GM21447 (cell line): Measurements from ENCODE around the gene POP4.
"Not testable (repeated sequence)": the region's sequence is repeated elsewhere in the genome, so short reads cannot be mapped to it uniquely, and the experiment has no call there.

ENCODE experiments used
- ATAC-seq: cut with Tn5 transposase; IDR thresholded peaks from one replicate; pipeline ENCODE4 v1.9.1; 2021; ENCODE audit not compliant: unreplicated experiment

The POP4 gene

DNA sequence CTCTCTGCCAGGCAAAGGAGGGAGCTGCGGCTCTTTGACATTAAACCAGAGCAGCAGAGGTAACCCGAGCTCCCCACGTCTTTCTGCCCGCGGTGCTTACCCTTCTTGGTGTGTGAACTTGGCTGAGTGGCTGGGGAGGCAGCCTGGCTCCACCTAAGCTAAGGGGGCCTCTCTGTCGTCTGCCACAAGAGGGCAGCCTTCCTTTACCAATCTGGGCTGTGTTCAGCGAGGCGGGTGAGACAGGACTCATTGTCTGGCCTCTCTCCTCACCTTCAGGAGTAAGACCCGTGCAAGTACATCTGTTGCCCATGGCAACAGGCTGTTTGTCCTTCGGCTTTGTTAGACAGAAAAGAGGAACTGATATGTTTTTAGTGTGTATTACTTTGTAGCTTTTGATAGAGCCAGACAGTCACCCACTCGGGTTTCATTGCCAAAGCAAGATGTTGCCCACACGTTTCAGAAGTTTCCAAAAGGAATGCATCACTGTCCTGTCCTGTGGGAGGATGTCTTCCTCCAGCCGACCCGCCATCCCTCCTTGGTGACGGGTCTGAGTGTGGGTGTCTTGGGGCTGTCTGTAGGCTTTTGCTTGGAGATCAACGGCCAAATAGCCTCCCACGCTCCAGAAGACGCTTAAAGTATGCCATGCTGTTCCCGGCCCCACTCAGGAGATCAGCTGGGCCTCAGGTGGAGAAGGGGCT is 4.6 kb downstream of the POP4 start:
- ATAC-seq: peak; percentile 54

DNA sequence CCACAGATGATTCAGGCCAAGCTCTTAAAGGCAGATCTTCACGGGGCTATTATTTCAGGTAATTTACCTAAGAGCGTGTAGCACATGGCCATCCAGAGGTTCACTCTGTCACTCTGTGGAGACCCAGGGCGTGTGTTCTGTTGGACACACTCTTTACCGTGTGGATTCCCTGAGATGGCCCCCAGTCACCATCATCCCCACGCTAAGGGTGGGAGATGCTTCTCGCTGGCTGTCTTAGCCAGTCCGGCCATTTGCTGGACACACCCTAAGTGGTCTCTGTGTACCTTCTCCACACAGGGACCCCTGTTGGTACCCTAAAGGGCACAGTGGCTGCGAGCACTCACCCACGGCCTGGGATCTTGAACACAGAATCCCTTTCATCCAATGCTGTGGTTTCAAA is 6.0 kb downstream of the POP4 start:
- ATAC-seq: no peak

DNA sequence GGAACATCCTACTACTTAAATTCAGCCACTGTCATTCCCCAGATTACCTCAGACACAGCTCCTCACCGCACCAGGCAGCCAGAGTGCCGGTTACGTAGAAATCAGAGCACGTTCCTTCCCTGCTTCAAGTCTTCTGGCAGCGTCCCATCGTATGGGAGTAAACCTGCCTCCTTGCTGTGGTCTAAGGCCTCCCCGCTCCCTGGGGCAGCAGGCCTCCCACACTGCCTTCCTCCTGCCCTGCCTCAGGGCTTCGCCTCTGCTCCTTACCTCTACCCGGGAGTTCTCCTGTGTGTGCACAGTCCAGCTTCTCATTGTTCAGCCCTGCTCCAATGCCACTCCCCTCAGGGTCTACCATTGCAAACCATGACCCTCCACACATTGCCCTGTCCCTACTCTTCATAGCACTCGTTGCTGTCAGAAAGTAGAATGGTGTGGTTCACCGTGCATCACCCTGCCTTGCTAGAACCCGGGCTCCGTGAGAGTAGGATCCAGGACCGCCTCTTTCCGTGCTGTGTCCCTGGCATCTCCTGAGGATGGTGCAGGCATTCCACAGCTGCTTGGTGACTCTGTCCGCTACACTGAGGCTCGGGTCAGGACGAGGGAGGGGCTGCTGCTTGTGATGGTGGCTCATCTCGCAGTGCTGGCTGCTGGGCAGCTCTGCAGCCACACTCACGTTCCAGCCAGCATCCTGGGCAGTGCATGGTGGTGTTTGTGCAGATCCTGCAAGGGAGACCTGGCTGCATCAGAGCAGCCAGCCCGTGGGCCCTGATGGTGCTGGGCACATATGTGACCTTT is 6.9 kb downstream of the POP4 start:
- no peak for ATAC-seq

DNA sequence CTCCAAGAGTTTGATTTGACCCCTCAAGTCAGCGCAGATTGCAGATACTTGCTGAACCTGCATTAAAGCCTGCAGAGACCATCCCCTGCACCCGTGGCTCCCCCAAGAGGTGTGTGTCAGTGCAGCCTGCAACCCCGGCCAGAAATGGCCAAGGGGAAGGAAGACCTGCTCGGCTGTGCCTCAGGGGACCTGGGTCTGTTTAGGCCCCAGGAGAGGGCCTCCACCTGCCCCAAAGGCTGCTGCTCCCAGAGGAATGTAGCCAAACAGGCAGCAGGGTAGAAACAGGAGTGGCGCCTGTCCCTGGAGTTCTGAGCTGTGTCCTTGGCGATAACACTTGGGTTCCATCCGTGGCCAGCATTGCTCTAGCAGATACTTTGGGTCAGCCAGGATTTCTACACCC is 8.0 kb downstream of the POP4 start:
- ATAC-seq: no peak

DNA sequence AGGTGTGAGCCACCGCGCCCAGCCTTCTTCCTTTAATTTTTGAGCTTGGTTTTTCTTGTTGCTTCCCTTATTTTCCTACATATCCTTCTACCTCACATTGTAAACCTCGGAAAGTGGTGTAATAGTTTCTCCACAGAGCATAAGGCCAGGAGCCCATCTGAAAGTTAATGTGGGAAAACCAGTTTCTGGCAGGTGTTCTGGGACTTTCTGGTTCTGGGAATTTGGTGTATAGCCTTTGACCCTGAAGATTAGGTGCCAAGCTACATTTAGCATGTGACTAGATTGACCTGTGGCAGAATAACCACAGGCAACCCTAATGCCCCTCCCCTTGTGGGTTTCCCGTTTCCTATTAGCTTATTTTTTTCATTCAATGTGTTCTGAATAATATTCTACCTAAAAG is 8.7 kb downstream of the POP4 start:
- no peak for ATAC-seq

DNA sequence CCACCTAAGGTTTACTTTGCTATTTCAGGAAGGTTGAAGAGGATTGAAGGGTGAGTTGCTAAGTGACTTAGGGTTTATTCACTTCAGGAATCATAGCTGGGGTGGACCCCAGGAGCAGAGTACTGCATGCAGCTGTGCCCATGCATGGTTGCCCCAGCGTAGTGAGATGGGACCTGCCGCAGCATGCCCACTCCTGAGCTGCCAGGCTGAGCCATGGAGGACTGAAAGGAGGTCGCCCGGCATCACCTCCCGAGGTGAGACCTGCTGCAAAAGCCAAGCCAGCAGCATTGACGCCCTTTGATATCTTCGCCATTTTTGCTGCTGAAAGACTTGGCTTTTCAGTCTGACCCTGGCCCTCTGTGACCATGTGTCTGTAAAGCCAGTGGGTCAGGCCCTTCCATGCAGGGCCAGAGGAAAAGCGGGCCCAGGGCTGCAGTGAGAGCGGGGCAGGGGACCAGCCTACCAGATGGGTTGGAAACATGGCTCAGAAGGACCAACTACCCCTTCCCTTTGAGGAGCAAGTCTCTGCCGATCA is 9.9 kb downstream of the POP4 start:
- ATAC-seq: no peak

DNA sequence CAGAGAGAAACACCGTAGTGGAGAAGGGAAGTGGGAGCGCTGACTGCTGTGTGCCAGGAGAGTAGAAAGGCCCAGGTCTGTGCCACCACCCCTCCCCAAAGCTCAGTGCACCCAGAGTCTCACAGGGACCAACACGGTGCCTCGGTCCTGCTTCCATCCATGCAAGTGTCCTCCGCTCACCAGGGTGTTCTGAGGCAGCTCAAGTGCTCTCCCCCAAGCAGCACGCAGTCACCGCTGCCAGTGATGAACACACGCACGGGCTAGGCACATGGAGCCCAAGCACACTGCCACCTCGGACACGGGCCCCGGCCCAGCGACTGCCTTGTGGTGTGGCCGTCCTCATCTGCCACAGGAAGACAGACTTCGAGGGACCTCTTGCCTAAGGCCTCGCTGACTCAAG is 10.5 kb downstream of the POP4 start:
- no peak for ATAC-seq

DNA sequence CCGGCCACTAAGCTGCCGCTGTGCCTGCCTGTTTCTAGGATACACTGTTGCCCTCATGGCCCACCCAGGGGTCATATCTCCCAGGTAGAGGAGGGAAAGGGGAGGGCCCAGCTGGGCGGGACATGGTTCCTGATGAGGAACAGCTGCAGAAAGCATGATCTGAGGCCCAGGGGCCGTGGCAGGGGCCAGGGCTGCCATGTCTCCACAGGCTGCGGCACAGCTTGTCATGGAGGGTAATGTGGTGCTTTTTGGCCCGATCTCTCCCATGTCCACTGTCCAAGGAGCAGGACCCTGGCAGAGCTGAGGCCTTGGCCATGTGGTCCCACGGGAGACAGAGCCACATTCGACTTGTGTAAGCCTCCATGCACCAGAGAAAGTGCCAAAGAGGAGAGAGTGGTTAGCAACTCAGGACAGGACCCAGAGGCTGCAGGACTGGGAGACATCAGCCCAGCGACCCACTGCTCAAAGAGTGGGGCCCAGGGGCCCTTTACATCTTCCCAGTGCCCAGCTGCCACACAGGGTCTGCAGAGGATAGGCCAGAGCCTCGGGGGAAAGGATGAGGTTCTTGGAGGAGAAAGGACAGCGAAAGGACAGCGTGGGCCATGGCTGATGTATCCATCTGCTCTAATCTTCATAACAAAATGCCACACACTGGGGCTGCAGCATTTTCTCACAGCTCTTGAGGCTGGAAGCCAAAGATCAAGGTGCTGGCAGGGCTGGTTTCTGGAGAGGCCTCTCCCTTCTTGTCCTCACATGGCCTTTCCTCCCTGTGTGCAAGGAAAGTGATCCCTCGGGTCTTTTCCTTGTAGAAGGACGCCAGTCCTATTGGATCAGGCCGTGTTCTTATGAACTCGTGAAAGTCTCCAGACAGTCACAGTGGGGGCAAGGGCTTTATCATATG is 11.5 kb downstream of the POP4 start:
- no peak for ATAC-seq

DNA sequence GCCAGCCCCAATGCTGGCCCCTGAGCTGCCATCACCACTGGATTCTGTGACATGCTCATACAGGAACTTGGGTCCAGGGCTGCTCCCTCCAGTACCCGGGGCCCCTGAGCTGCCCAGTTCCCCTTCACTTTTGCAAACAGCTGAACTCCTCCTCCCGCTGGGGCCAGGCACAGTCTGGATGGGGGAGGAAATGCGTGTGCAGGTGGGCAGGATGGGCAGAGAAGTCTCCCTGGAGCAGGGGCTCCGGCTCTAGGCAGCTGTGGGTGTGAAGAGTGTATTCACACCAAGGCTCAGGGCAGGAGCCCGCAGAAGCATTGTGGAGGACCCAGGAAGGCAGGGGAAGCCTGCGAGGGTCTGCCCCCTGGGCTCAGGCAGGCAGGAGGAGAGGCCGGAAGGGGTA is 12.4 kb downstream of the POP4 start:
- ATAC-seq: no peak

DNA sequence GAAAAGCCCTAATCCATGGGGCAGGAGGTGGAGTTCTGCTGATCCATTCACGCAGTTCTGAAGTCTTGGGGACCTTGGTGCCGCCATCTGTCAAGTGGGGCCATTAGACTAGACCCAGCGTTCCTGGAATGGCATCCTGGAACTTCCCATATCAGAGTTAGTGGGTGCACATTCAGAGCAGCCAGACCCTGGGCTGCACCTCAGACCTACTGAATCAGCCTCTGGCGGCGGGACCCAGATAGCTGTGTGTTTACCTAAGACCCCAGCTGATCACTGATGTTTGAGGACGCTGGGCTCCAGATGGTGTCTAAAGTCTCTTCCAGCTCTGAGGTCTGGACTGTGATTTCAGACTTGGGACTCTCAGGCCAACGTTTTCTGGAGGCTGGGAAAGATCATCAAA is 12.8 kb downstream of the POP4 start:
- ATAC-seq: no peak

DNA sequence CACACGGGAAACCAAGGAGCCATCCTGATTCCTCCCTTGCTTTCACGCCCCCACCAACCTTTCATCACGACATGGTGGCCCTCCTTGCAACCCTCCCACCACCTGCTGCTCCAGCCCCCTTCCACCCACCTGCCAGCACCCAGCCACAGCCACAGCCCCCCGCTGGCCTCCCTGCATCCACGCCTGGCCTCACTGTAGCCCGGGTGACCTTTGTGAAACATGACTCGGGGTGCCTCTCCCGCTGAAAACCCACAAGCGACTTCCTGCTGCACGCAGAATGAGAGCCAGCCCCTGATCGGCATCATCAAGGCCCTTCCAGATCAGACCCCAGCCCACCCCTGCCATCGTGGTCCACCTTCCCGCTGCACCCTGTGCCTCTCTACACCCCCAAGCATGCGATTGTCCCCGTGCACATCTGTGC is 14.9 kb downstream of the POP4 start:
- peak; percentile 51 for ATAC-seq

DNA sequence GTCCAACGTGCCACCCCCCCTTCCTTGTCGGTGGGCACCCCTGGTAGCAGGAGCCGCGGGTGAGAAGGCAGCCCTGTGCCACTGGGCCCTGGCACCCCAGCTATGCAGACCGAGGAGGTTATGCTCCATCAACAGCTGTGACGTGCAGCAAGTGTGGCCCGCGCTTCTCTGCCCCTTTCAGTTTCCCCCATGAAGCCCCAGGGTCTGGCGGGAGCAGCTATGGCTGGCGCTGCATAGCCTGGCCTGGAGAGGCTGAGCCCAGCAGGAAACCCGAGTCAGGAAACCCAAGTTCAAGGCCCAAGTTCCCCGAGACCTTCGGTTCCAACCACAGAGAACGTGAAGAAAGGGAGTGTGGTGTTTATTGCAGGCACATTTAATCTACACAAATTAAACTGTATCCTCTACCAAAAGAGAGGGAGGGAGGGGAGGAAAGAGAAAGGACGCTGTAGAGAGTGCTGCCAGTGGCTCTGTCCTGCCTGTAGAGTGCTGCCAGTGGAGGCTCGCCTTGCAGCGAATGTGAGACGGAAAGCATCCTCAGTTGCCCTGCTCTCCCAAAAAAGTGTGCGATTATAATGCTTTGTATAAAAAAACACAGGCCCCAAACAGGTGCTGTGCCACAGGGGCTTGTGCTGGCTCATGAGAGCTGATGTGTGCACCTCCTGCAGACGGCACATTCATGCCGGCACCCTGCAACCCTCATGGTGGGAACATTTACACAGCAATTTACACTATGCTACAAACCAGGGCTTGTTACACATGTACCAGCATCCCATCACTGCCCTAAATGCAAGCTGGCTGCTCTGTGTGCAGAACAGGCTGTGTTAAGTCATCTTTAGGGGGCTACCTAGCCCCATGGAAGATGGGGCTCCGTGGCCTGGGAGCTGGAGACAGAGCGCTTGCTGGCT is 16.3 kb downstream of the POP4 start:
- ATAC-seq: peak; percentile 69

DNA sequence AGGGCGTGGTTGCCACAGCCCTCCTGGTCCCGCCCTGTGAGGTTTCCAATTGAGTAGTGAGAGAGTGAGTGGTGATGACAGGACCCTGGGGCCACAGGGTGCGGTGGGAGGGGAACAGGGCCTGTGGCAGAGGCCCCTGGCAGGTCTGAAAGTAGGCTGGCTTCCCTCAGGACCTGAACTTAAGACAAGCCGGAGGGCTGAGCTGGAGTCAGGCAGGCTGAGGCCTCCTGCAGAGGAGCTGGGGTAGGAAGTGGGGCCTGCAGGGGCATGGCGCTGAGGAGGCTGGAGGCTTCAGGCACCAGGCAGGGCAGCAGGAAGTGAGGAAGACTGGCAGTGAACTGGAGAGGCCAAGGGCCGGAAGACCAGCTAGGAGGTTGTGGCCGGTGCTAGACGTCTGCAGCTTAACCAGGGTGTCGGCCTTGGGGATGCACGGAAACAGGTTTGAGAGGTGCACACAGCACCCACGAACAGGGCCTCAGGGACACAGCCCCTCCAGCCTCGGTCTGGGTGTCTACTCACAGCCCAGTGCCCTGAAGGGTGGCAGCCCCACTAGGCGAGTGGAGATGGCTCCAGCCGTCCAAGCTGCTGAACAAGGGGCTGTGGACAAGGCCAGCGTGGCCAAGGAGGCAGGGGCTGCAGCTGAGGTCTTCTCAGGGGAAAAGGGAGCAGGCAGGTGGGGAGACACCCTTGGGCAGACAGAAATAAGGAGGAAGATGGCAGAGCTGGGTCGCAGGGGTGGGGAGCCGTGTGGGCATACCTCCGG is 17.8 kb downstream of the POP4 start:
- no peak for ATAC-seq

DNA sequence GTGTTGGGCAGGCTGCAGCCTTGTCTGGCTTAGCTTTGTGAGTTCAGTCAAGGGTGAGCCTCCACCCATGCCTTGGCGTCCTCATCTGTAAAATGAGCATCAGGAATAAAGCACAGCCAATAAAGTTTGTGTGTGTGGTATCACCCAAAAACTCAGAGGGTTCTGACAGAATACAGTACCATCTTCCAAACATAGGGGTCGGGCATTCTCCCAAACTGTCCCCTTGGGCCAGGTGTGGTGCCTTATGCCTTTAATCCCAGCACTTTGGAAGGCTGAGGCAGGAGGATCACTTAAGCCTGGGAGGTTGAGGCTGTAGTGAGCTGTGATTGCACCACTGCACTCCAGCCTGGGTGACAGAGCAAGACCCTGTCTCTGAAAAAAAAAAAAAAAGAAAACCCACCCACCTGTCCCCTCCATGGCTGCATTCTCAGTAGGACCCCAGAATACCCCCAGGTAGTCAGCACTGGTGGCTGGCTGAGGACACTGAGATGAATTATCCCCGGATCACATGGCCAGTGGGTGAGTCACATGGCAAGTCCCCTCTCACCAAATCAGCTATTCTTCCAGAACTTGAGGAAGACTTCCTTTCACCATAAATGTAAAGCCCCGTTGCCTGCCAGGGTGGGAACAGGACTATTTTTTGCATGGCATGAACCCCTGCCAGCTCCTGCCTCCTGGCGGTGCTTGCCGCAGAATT is 18.6 kb downstream of the POP4 start:
- no peak for ATAC-seq

DNA sequence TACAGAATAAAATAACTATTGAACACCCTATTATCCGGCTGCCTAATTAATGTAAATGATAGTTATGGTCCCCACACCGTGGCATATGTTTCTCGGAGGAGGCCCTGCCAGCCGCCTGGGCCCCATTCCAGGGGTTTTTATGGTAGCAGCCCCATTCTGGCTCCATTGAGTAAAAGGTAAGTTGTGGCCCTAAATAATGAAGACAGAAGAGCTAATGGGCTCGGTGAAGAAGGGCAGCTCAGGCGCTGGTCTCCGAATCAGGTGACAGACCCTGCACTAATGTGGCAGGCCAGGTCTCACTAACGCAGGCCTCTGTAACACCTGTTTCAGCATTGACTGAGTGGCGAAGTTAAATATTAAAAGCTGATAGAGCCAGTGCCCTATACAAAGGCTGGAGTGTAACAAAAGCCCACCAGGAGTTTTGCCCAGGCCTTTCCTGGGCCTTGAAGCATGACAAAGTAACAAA is 19.1 kb downstream of the POP4 start:
- ATAC-seq: no peak

DNA sequence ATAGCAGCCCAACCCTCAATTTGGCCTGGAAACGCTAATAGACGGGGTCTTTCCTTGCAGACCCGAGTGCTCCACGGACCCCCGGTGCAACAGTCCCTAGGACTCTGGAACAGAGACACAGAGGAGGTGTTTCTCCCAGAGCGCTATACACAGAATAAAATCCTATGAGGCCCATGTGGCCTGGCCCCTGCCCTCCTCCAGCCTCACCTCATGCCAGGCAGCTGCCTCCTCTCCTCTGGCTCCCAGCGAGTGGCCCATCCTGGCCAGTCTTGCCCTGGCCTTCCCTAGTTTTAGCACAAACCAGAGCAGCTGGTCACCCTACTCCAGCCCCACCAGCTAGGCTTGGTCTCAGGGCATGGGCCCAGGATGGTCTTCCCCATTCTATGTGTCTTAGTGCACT is 20.3 kb downstream of the POP4 start:
- no peak for ATAC-seq

DNA sequence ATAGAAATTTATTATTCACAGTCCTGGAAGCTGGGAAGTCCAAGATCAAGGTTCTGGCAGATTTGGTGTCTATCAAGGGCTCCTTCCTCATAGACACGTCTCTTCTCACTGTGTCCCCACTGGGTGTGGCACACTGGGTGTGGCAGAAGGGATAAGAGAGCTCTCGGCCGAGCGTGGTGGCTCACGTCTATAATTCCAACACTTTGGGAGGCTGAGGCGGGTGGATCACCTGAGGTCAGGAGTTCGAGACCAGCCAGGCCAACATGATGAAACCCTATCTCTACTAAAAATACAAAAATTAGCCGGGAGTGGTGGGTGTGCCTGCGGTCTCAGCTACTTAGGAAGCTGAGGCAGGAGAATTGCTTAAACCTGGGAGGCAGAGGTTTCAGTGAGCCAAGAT is 20.7 kb downstream of the POP4 start:
- not testable (repeated sequence) for ATAC-seq

DNA sequence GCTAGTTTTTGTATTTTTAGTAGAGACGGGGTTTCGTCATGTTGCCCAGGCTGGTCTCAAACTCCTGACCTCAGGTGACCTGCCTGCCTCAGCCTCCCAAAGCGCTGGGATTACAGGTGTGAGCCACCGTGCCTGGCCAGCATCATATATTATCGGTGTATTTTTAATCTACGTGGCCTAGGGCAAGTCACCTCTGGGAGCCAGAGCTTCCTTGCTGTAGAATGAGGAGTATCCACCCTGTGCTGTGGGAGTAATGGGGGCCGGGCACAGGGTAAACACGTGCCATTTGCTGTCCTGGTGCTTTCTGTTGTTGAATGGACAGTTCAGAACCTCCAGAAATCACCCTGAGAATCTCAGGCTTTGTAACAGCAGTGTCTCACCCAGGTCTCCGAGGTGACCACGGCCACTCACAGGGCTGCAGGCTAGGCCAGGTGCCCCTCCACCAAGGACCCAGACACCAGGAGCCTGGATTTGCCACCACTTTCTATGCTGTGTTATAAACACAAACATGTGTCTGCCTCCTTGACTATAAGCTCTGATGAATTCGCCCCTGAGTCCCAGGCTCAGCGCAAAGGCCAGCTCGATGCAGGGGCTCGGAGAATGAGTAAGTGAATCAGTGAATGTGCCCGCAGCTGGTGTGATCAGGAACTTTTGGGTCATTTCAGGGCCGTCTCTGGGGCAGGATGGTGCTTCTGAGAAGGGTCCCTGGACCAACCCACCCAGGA is 22.7 kb downstream of the POP4 start:
- ATAC-seq: no peak
